ENCODE measurements around the gene MEGF8.

Gene MEGF8

GRCh38 chr19:42362342-42362741 is 36.9 kb downstream of the MEGF8 start:
- DNase-seq (ENCODE audit: low read depth) = no peak
- H3K4me3 ChIP-seq (ENCODE audit: control insufficient read depth, low read depth, low read length) = no peak overlapping the region
- TF ChIP-seq, protein P1, sequence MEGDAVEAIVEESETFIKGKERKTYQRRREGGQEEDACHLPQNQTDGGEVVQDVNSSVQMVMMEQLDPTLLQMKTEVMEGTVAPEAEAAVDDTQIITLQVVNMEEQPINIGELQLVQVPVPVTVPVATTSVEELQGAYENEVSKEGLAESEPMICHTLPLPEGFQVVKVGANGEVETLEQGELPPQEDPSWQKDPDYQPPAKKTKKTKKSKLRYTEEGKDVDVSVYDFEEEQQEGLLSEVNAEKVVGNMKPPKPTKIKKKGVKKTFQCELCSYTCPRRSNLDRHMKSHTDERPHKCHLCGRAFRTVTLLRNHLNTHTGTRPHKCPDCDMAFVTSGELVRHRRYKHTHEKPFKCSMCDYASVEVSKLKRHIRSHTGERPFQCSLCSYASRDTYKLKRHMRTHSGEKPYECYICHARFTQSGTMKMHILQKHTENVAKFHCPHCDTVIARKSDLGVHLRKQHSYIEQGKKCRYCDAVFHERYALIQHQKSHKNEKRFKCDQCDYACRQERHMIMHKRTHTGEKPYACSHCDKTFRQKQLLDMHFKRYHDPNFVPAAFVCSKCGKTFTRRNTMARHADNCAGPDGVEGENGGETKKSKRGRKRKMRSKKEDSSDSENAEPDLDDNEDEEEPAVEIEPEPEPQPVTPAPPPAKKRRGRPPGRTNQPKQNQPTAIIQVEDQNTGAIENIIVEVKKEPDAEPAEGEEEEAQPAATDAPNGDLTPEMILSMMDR (IDR thresholded peaks at IDR 0.05; ENCODE audit: control insufficient read depth, insufficient read depth, low read depth, low read length, missing control alignments) = no peak

- TF ChIP-seq, protein P1 (IDR thresholded peaks at IDR 0.05; ENCODE audit: control insufficient read depth, insufficient read depth, low read depth, low read length, missing control alignments) = no peak
- no peak overlapping the region for H3K4me3 ChIP-seq (ENCODE audit: control insufficient read depth, low read depth, low read length)
- no peak for DNase-seq (ENCODE audit: low read depth)
Observed at GRCh38 chr19:42362891-42363440, 37.5 kb downstream of the MEGF8 start.

GRCh38 chr19:42363614-42364346 is 38.3 kb downstream of the MEGF8 start:
- no peak overlapping the region for H3K4me3 ChIP-seq (ENCODE audit: control insufficient read depth, low read depth, low read length)
- TF ChIP-seq, protein P1 (IDR thresholded peaks at IDR 0.05; ENCODE audit: control insufficient read depth, insufficient read depth, low read depth, low read length, missing control alignments) = no peak
- DNase-seq (ENCODE audit: low read depth) = no peak

- no peak overlapping the region for H3K4me3 ChIP-seq (ENCODE audit: control insufficient read depth, low read depth, low read length)
- DNase-seq (ENCODE audit: low read depth) = no peak
- TF ChIP-seq, protein P1 (IDR thresholded peaks at IDR 0.05; ENCODE audit: control insufficient read depth, insufficient read depth, low read depth, low read length, missing control alignments) = no peak
Observed at GRCh38 chr19:42366673-42367072, 41.2 kb downstream of the MEGF8 start.

GRCh38 chr19:42367929-42368328 is 42.5 kb downstream of the MEGF8 start:
- H3K4me3 ChIP-seq (ENCODE audit: control insufficient read depth, low read depth, low read length) = no peak overlapping the region
- TF ChIP-seq, protein P1 (IDR thresholded peaks at IDR 0.05; ENCODE audit: control insufficient read depth, insufficient read depth, low read depth, low read length, missing control alignments) = no peak
- DNase-seq (ENCODE audit: low read depth) = no peak

GRCh38 chr19:42368360-42368759 is 42.9 kb downstream of the MEGF8 start:
- no peak for DNase-seq (ENCODE audit: low read depth)
- TF ChIP-seq, protein P1 (IDR thresholded peaks at IDR 0.05; ENCODE audit: control insufficient read depth, insufficient read depth, low read depth, low read length, missing control alignments) = no peak
- no peak overlapping the region for H3K4me3 ChIP-seq (ENCODE audit: control insufficient read depth, low read depth, low read length)
